GM15510 (cell line): ENCODE results near the gene WDR6.

Experiments used
- POLR2A ChIP-seq: IDR thresholded peaks from 3 replicates; pipeline ENCODE4 v1.6.1; 2011; ENCODE audit warnings: borderline replicate concordance; ENCODE audit not compliant: insufficient read length; ENCODE audit errors: extremely low read depth

WDR6 gene

DNA sequence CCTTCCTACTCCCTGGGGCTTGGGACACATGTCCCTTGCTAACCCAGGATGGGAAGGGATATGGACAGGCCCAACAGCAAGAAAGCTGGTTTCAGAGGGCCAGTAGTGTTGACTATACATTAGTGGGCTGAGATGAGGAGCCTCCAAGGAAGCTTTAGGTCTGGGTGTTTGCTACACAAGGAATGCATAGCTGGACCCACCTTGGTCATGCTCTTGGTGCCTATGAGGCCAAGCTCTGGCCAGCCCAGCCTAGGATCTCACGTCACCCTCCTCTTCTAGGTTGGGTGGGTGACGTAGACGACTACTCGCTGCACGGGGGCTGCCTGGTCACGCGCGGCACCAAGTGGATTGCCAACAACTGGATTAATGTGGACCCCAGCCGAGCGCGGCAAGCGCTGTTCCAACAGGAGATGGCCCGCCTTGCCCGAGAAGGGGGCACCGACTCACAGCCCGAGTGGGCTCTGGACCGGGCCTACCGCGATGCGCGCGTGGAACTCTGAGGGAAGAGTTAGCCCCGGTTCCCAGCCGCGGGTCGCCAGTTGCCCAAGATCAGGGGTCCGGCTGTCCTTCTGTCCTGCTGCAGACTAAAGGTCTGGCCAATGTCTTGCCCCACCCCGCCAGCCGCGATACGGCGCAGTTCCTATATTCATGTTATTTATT is 653 bp upstream of the WDR6 start:
- TF ChIP-seq POLR2A = no peak

DNA sequence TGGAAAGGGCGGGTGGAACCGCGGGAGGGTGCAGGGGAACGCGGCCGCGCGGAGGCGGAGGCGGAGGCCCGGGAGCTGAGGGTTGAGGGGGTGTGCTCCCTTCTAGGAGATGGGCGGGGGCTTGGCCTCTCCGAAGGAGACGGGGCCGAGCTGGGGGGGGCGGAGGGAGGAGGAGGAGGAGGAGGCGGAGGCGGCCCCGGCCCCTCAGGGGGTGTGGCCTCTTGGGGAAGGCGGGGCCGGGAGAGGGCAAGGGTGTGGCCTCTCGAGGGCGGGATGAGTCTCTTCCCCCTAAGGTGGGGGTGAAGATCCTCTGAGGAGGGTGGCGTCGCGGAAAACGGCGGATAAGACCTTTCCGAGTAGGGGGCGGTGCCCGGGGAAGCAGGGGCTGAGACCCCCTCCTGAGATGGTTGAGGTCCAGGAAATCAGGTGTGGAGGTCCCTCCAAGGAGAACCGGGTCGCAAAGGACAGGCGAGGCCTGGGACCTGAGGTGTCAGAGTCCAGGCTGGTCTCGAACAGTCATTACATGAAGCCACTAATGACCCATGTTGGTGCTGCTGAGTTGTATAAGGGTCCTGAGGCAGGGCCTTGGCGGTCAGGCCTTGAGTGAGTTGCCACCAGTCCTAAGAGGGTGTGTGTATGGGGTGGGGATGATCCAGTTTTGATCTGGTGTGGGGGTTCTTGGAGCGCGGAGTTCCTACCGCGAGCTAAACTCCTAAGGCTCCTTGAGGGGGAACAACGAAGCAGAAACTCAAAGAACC is 759 bp downstream of the WDR6 start:
- TF ChIP-seq POLR2A = no peak

DNA sequence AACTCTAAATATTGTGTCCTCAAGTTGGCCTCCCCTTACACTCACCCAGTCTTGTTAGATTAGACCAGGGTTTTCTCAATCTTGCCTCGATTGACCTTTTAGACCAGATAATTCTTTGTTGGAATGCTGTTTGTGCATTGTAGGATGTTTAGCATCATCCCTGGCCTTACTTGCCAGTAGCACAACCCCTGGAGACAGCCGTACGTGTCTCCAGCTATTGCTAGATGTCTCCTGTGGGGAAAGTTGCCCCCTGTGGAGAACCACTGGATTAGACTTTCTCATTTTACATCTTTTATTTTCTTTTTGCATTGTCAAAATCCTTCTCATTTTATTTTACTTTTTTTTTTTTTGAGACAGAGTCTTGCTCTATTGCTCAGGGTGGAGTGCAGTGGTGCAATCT is 2.2 kb downstream of the WDR6 start:
- no peak for TF ChIP-seq POLR2A

DNA sequence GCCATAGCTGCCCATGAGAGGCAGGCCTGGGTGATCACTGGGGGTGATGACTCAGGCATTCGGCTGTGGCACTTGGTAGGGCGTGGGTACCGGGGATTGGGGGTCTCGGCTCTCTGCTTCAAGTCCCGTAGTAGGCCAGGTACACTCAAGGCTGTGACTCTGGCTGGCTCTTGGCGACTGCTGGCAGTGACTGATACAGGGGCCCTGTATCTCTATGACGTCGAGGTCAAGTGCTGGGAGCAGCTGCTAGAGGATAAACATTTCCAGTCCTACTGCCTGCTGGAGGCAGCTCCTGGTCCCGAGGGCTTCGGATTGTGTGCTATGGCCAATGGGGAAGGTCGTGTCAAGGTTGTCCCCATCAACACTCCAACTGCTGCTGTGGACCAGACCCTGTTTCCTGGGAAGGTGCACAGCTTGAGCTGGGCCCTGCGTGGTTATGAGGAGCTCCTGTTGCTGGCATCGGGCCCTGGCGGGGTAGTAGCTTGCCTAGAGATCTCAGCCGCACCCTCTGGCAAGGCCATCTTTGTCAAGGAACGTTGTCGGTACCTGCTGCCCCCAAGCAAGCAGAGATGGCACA is 5.3 kb downstream of the WDR6 start:
- TF ChIP-seq POLR2A = no peak

DNA sequence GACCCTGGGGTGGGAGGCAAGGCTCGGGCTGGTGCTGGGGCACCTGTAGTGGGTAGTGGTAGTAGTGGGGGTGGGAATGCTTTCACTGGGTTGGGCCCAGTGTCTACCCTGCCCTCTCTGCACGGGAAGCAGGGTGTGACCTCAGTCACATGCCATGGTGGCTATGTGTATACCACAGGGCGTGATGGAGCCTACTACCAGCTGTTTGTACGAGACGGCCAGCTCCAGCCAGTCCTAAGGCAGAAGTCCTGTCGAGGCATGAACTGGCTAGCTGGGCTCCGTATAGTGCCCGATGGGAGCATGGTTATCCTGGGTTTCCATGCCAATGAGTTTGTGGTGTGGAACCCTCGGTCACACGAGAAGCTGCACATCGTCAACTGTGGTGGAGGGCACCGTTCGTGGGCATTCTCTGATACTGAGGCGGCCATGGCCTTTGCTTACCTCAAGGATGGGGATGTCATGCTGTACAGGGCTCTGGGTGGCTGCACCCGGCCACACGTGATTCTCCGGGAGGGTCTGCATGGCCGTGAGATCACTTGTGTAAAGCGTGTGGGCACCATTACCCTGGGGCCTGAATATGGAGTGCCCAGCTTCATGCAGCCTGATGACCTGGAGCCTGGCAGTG is 6.0 kb downstream of the WDR6 start:
- TF ChIP-seq POLR2A = no peak

DNA sequence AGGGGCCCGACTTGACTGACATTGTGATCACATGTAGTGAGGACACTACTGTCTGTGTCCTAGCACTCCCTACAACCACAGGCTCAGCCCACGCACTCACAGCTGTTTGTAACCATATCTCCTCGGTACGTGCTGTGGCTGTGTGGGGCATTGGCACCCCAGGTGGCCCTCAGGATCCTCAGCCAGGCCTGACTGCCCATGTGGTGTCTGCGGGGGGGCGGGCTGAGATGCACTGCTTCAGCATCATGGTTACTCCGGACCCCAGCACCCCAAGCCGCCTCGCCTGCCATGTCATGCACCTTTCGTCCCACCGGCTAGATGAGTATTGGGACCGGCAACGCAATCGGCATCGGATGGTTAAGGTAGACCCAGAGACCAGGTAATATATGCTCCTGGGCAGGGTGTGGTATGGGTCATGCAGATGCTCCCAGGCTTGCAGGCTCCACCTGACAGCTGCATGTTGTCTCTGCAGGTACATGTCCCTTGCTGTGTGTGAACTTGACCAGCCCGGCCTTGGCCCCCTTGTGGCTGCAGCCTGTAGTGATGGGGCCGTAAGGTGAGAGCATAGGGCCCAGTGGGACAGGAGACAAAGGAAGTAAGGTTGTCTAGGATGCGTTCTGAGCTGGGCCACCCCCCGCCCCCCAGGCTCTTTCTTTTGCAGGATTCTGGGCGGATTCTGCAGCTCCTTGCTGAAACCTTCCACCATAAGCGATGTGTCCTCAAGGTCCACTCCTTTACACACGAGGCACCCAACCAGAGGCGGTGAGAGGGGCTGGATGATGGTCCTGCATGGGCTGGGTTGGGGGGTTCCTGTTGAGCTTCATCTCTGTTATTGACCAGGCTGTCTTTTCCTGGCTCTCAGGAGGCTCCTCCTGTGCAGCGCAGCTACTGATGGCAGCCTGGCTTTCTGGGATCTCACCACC is 6.8 kb downstream of the WDR6 start:
- TF ChIP-seq POLR2A = no peak

DNA sequence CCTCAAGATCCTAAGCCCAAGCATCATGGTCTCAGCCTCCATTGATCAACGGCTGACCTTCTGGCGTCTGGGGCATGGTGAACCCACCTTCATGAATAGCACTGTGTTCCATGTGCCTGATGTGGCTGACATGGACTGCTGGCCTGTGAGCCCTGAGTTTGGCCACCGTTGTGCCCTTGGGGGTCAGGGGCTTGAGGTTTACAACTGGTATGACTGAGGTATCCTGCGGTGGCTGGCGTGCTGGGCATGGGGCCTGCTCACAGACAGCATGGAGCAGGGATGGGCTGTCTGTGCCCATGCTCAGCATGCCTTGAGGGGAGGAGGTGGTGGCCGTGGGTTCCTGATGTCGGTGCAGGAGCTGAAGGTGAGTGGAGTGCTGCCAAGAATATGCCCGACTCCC is 7.9 kb downstream of the WDR6 start:
- TF ChIP-seq POLR2A = no peak

DNA sequence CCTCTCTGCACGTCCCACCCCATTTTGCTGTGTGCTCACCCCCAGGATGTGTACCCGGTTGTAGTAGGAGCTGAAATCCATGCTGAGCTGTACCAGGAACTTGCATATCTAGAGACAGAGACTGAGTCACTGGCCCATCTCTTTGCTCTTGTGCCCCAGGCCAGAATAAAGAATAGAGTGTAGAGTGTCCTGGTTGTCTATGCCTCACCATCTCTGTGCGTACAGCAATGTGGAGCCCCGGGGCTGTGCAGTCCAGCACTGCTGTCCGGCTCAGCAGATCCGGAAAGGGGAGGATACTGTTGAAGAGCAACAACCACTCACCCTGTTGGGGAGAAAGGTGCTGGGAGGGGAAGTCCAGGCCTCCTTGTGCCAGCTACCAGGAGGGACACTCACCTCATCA is 8.6 kb downstream of the WDR6 start:
- TF ChIP-seq POLR2A = no peak

DNA sequence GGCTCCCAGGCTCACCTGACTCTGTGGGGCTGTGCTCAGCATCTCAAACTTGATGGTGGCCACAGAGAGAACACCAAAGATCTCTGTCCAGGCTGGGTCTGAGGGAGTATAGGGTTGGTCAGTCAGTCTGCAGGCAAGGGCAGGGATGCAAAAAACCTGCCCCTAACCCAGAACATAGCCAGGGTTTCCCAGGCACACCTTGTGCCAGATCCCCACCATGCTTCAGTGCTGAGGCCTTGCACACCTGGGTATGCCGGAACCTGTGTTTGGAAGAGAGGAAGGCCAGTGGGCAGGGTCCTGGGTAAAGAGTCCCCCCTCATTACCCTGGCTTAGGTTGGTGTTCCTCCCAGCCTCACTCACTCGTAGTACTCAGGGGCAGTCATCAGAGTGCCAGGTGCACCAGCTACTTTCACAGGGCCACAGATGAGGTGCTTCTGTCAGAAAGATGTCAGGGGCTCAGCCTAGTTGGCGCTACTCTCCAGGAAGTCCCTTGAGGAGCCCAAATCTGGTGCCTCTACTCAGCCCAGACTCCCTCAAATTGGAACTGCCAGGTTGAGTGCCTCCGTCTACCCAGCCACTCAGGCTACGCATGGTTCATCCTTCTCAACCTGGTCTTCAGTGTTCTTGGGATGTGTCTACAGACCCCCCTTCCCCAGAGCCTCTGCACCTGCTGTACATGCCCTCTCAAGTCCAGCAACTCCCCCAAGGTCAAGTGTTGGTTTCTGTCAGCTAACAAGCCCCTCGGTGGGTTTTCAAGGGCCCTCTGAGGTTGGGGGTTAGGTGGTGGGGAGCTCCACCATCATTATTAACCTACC is 9.4 kb downstream of the WDR6 start:
- peak; percentile 3 for TF ChIP-seq POLR2A

DNA sequence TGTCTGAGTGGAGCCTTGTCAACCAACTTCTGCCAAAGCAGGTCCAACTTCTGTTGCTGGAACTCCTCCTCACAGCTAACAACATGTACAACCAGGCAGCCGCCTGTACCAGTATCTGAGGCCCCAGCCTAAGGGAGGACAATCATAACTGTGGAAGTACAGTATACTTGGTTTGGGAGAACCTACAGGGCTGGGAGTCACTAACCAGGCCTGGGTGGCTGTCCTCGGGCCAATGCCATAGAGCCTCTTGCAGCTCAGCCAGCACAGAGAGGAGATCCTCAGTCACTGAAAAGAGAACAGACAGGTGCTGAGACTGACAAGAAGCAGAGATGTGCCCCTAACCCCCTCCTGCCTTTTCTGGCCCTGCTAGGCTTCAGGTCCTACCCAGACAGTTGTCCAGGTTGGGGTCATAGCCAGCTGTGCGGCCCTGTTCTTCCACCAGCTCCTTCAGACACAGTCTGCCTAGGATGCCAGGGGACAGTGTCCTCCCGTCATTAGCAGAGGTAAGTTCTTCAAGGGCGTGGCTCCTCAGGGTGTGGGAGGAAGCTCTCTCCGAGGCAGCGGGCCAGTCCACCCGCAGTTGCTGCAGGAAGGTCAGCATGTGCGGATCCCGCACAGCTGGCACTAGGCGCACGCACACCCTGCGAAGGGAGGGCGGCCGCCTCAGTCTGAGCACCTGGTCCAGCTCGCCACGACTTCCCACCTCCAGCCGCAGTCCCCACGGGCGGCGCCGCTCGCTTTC is 10.2 kb downstream of the WDR6 start:
- no peak for TF ChIP-seq POLR2A

DNA sequence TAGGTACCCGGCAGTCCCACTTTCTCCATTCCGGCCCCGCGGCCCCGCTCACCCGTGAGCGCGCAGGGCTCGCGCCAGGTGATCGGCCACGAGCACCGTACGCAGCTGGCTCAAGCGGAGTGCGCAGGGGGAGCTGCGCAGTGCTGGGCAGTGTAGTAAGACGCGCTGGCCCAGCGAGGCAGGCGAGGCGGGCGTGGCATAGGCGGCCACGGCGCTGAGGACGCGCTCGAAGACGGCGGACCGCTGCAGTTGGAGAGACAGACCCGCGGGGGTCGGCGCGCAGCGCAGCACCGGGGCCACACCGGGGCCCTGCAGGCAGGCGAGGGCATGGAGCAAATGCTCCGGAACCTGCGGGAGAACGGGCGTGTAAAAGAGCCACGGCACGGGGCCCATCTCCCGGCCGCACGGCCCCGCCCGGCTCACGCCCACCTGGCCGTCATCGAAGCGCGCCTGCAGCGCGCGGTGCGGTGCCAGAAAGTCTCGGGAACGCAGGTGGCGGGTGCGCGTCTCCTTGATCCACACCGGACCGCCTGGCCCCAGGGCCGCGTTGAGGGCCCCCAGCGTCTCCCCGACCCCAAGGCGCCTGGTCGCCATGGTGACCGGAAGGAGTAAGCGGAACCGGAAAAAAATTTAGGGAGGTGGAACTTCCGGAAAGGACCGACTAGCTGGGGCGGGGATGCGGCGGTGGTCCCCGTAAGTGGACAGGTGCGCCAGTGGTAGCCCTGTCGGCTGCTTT is 10.9 kb downstream of the WDR6 start, which contains the start of gene DALRD3:
Gene DALRD3, minus strand, starts transcription at position 610 of the 736 bp plus-strand sequence. Its CDS starts 16 bp downstream, at position 594.
- TF ChIP-seq POLR2A = peak; percentile 66

DNA sequence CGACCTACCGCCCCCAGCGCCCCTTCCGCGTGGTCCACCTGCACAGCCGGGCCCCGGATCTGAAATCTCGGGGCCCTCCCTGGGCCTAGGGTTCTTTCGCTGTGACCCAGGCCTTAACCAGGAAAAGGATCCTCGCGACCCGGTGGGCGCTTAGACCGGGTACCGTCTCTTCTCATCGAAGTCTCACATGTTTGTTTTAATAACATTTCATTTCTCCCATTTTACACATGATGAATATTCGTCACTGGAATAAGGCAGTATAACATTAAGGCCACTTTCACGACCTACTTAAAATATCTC is 11.5 kb downstream of the WDR6 start:
- TF ChIP-seq POLR2A = no peak
